Suprapubic skin (tissue), 4 donors: ENCODE data around the gene MGAT3. TPM values are rescaled to one million over a fixed set of nuclear protein-coding genes. Genes with fewer than 3 reads are reported as not detected.
A peak's percentile ranks its signal among the peaks of the same experiment; 100 is the strongest.

Experiments
- DNase-seq, 2 donors: peaks; one replicate each; pipeline ENCODE4 v3.0.0-alpha.2; 2019; ENCODE audit warnings: low spot score in 2 of 2
- H3K27ac ChIP-seq: fragments of 200-600 bp; sonication (generic); one replicate; pipeline ENCODE4 v1.5.1; 2019
- H3K27me3 ChIP-seq: fragments of 200-600 bp; sonication (generic); one replicate; pipeline ENCODE4 v1.5.1; 2019
- H3K36me3 ChIP-seq: fragments of 200-600 bp; sonication (generic); one replicate; pipeline ENCODE4 v1.5.1; 2019
- H3K4me1 ChIP-seq: fragments of 200-600 bp; sonication (generic); one replicate; pipeline ENCODE4 v1.5.1; 2019
- H3K4me3 ChIP-seq: fragments of 200-600 bp; sonication (generic); one replicate; pipeline ENCODE4 v1.5.1; 2019; ENCODE audit warnings: mild to moderate bottlenecking
- H3K9me3 ChIP-seq: fragments of 200-600 bp; sonication (generic); one replicate; pipeline ENCODE4 v1.5.1; 2019
- CTCF ChIP-seq, 2 donors: fragments of 200-600 bp in 1 of 2; fragments of 450-650 bp in 1 of 2; sonication (generic) in 1 of 2; IDR thresholded peaks; one replicate each; pipeline ENCODE4 v1.5.1; 2016 to 2019; ENCODE audit warnings: antibody characterized with exemption in 2 of 2, mild to moderate bottlenecking in 1 of 2, moderate library complexity in 1 of 2
- EP300 ChIP-seq: sonication (generic); formaldehyde crosslinking; IDR thresholded peaks from one replicate; pipeline ENCODE4 v1.6.1; 2017; ENCODE audit warnings: antibody characterized with exemption
- POLR2A ChIP-seq, 2 donors: fragments of 450-650 bp; IDR thresholded peaks; one replicate each; pipeline ENCODE4 v1.6.1; 2017; ENCODE audit warnings: antibody characterized with exemption in 2 of 2, mild to moderate bottlenecking in 2 of 2, moderate library complexity in 2 of 2
- POLR2AphosphoS5 ChIP-seq, 3 donors: sonication (generic); formaldehyde crosslinking; IDR thresholded peaks; one replicate each; pipeline ENCODE4 v1.6.1; 2017; ENCODE audit warnings: antibody characterized with exemption in 3 of 3
- WGBS: methylation state at CpG from one replicate; pipeline ENCODE4 v1.1.5; 2018; 5-methylcytosine and 5-hydroxymethylcytosine counted together
- total RNA-seq, 4 donors: library from RNA; depleted of rRNA; stranded (reverse); fragments of >200 nt; gene quantifications; one replicate each; pipeline ENCODE4 v1.1.0, GENCODE V29; 2016

The MGAT3 gene
- total RNA-seq, 4 donors from 2014 or later: 2.2 to 3.7 (median 3.0) TPM

- Histone ChIP-seq H3K27ac (peak overlapping the region; percentile 61), H3K4me3 (no peak overlapping the region), H3K4me1 (peaks cover 24% of the 10 kb centered on the region), H3K36me3 (peaks cover 39% of the 10 kb centered on the region), H3K9me3 (no peaks in the 10 kb centered on the region), H3K27me3 (no peaks in the 10 kb centered on the region)
- no peak for TF ChIP-seq EP300
- TF ChIP-seq CTCF (IDR thresholded peaks at IDR 0.05): no peak
- TF ChIP-seq POLR2AphosphoS5 (IDR thresholded peaks at IDR 0.05): no peak
- no peak for TF ChIP-seq POLR2A (IDR thresholded peaks at IDR 0.05)
- WGBS: 76% methylated on average over 7 of the region's 7 CpGs
- no peak for DNase-seq
These were observed 42.4 kb upstream of the MGAT3 start for GRCh38 chr22:39414377-39414776.

- H3K4me3 ChIP-seq: no peak overlapping the region
- no peaks in the 10 kb centered on the region for H3K27me3 ChIP-seq
- DNase-seq: no peak
- TF ChIP-seq EP300 (no peak), POLR2AphosphoS5 (IDR thresholded peaks at IDR 0.05) (no peak), CTCF (IDR thresholded peaks at IDR 0.05) (no peak)
- H3K27ac ChIP-seq: peak overlapping the region; percentile 61
- WGBS: 49% methylated on average over 9 of the region's 11 CpGs
- peaks cover 22% of the 10 kb centered on the region for H3K4me1 ChIP-seq
- H3K9me3 ChIP-seq: no peaks in the 10 kb centered on the region
- H3K36me3 ChIP-seq: peaks cover 43% of the 10 kb centered on the region
These were observed 41.9 kb upstream of the MGAT3 start for GRCh38 chr22:39414886-39415285.

- DNase-seq: no peak
- Histone ChIP-seq H3K9me3 (no peaks in the 10 kb centered on the region), H3K36me3 (peaks cover 50% of the 10 kb centered on the region), H3K4me3 (no peak overlapping the region), H3K4me1 (peaks cover 22% of the 10 kb centered on the region), H3K27ac (no peak overlapping the region), H3K27me3 (no peaks in the 10 kb centered on the region)
- TF ChIP-seq POLR2AphosphoS5 (IDR thresholded peaks at IDR 0.05) (no peak), EP300 (no peak), CTCF (IDR thresholded peaks at IDR 0.05) (no peak), POLR2A (IDR thresholded peaks at IDR 0.05) (no peak)
- 95% methylated on average over 9 of the region's 16 CpGs for WGBS
These were observed 41.3 kb upstream of the MGAT3 start for GRCh38 chr22:39415506-39415905.

GRCh38 chr22:39416319-39416718 lies 40.5 kb upstream of the MGAT3 start:
- no peaks in the 10 kb centered on the region for H3K9me3 ChIP-seq
- peaks cover 22% of the 10 kb centered on the region for H3K4me1 ChIP-seq
- no peak overlapping the region for H3K27ac ChIP-seq
- 67% methylated on average over 7 of the region's 7 CpGs for WGBS
- TF ChIP-seq CTCF (IDR thresholded peaks at IDR 0.05) (no peak), POLR2A (IDR thresholded peaks at IDR 0.05) (no peak), POLR2AphosphoS5 (IDR thresholded peaks at IDR 0.05) (no peak), EP300 (no peak)
- peaks cover 55% of the 10 kb centered on the region for H3K36me3 ChIP-seq
- H3K4me3 ChIP-seq: no peak overlapping the region
- DNase-seq: no peak
- no peaks in the 10 kb centered on the region for H3K27me3 ChIP-seq

- no peak overlapping the region for H3K4me3 ChIP-seq
- H3K36me3 ChIP-seq: peaks cover 68% of the 10 kb centered on the region
- no peaks in the 10 kb centered on the region for H3K27me3 ChIP-seq
- DNase-seq: no peak
- H3K9me3 ChIP-seq: no peaks in the 10 kb centered on the region
- no peak for TF ChIP-seq EP300
- TF ChIP-seq CTCF (IDR thresholded peaks at IDR 0.05): no peak
- no peak for TF ChIP-seq POLR2AphosphoS5 (IDR thresholded peaks at IDR 0.05)
- no peak for TF ChIP-seq POLR2A (IDR thresholded peaks at IDR 0.05)
- H3K27ac ChIP-seq: no peak overlapping the region
- 95% methylated on average over 12 of the region's 12 CpGs for WGBS
- peaks cover 18% of the 10 kb centered on the region for H3K4me1 ChIP-seq
These were observed 39.2 kb upstream of the MGAT3 start for GRCh38 chr22:39417641-39418040.
